T-helper 1 cell treated with Interleukin-12 subunit alpha and Interleukin-12 subunit beta and Interleukin-4 antibody, amounts not matched to agents 30 ng/mL and 1 ng/mL, for 36 hours (primary cell): ENCODE data around the gene CCDC88C. TPM values are rescaled to one million over a fixed set of nuclear protein-coding genes. Genes with fewer than 3 reads are reported as not detected.
"Not testable (repeated sequence)": the region's sequence is repeated elsewhere in the genome, so short reads cannot be mapped to it uniquely, and the experiment has no call there.

Source experiments
- intact Hi-C: fragments of 100-400 bp; cut with micrococcal nuclease; formaldehyde crosslinking; loops from one replicate; pipeline ENCODE4 v1.15.1; 2024
- total RNA-seq: library from RNA; stranded (reverse); gene quantifications from 2 replicates; pipeline ENCODE4 v1.2.3, GENCODE V29; 2022

CCDC88C gene
- total RNA-seq, 1 donor from 2014 or later, result 196 TPM

- intact Hi-C loops, result loop anchor here (1.0 to 10.0 kb wide), 10 partner anchors 89 to 1463 kb away; partner anchors contain the start of genes CALM1, DGLUCY, EFCAB11 and TDP1
Measured at GRCh38 chr14:91417983-91418386, 365 bp upstream of the CCDC88C start.

GRCh38 chr14:91416744-91417119 lies 888 bp downstream of the CCDC88C start:
- intact Hi-C loops, result loop anchor here (1.0 to 10.0 kb wide), 17 partner anchors 11 to 1462 kb away; partner anchors contain the start of genes CALM1, DGLUCY, EFCAB11 and RPS6KA5

GRCh38 chr14:91415794-91416743 lies 1.6 kb downstream of the CCDC88C start:
- intact Hi-C loops, result loop anchor here (1.0 to 10.0 kb wide), 17 partner anchors 11 to 1461 kb away; partner anchors contain the start of genes CALM1, DGLUCY, EFCAB11 and RPS6KA5

GRCh38 chr14:91414475-91414833 lies 3.2 kb downstream of the CCDC88C start:
- intact Hi-C loops, result loop anchor here (10.0 kb wide), 1 partner anchor 1460 kb away; the partner anchor contains the start of genes EFCAB11 and TDP1

- intact Hi-C loops, result loop anchor here (10.0 kb wide), 1 partner anchor 1459 kb away; the partner anchor contains the start of genes EFCAB11 and TDP1
Measured at GRCh38 chr14:91413547-91414474, 3.8 kb downstream of the CCDC88C start.

DNA sequence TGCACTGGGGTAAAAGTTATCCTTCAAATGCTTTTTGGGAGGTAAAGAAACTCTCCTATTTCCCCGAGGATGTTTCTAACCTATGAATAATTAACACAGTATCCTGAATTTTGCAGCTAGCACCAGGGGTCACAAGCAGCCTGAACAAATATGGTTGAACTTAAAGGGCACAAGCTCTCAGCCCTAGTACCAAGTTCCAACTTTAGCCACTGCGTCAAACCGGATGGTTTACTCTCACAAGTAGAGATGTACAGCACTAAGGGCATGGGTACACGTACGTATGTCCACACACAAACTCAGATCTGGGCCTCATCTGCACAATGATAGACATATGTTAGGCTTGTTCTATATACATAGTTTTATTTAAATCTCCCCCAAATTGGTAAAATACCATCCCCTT lies 4.7 kb downstream of the CCDC88C start:
- intact Hi-C loops, result loop anchor here (10.0 kb wide), 1 partner anchor 1458 kb away; the partner anchor contains the start of genes EFCAB11 and TDP1

DNA sequence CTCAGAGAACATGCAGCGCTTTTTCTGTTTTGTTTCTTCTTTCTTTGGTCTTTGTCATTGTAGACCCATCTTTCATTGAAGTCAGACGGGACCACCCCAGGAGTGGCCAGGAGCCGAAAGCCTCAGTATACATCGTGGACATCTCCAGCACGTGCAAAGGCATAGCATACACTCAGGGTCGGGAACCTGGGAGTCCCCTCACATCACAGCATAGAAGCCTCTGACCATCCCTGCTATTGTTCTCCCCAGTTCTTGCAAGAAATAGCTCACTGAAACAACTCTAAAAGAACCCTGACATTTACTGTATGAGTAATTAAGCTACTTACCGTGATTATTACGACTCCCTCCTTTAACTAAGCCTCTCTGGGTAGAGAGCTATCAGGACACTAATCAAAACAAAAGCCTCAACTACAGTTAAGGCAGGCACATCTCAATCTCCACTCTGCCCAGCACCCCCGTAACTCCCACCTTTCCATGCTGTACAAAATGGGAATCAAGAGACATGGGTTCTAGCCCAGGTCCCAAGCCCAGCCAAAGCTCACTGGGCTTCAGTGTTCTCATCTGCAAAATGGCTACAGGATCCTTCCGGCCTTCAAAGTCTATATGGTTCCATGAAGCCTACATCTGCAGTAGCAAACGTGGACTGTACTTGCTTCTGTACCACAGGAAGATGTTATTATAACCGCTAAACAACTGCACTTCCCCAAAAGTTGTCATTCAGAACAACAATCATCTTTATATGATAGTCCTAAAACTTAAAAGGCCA lies 6.7 kb downstream of the CCDC88C start:
- intact Hi-C loops, result loop anchor here (1.0 to 10.0 kb wide), 2 partner anchors 11 to 1456 kb away; partner anchors contain the start of genes EFCAB11 and TDP1

- intact Hi-C loops, result loop anchor here (1.0 to 10.0 kb wide), 2 partner anchors 10 to 1455 kb away; partner anchors contain the start of genes EFCAB11 and TDP1
Measured at GRCh38 chr14:91409928-91410718, 7.5 kb downstream of the CCDC88C start.

DNA sequence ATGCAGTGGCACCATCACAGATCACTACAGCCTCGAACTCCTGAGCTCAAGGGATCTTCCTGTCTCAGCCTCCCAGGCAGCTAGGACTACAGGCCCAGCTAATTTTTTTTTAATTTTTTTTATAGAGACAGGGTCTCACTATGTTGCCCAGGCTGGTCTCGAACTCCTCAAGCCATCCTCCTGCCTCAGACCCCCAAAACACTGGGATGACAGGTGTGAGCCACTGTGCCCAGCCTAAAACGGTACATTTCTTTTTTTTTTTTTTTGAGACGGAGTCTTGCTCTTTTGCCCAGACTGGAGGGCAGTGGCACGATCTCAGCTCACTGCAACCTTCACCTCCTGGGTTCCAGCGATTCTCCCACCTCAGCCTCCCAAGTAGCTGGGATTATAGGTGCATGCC lies 8.4 kb downstream of the CCDC88C start:
- intact Hi-C loops, result not testable (repeated sequence)

- intact Hi-C loops, result no loop called here
Measured at GRCh38 chr14:91406982-91407381, 10.6 kb downstream of the CCDC88C start.

DNA sequence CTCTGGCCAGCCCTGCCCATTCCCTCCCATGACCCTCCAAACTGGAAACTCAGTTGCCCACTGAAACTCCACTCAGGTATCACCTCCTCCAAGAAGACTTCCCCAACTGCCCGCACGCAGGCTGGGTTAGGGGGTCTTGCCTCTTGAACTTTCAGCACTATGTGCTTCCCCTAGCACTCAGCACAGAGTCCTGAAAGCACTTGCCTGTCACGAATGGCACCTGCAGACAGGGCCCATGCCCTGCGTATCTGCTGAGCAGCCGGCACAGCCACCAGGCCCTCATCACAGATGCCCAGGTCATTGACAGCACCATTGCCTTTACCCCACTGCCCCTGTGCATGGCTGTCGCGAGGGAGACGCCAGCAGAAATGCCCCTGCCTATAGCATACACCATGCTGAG lies 11.2 kb downstream of the CCDC88C start:
- intact Hi-C loops, result no loop called here

DNA sequence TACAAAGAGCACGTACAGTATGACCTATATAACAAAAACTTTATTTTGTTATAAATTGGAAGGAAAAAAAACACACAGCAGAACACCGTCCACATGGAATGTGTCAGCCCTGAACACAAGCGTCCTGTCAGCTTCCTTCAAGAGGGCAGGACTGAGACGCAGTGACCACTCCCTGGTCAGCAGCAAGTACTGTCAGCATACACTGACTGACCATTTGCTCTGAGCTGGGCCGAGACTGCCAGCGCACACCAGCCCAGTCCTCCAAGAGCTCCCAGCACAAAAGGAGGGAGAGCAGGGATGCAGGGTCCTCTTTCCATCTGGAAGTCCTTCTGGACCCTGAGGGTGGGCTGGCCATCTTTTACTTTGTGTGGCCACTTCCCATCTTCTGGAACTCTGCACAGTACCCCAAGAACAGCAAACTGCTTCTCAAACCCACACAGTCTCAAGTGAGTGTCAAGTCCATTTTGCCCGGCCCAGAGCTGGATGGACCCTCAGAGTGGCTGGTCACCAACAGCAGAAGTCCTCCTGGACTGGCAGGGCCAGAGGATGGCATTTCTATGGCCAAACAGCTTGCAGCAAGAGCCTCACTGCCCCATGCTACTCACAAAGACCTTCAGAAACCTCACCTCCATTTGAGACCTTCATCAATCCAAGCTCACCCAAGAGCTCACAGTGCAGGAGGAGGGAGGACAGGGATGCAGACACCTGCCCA lies 11.7 kb downstream of the CCDC88C start:
- intact Hi-C loops, result loop anchor here (1.0 kb wide), 1 partner anchor 10 kb away; no protein-coding TSS in a partner anchor

GRCh38 chr14:91405241-91405721 lies 12.3 kb downstream of the CCDC88C start:
- intact Hi-C loops, result loop anchor here (1.0 kb wide), 1 partner anchor 11 kb away; no protein-coding TSS in a partner anchor

DNA sequence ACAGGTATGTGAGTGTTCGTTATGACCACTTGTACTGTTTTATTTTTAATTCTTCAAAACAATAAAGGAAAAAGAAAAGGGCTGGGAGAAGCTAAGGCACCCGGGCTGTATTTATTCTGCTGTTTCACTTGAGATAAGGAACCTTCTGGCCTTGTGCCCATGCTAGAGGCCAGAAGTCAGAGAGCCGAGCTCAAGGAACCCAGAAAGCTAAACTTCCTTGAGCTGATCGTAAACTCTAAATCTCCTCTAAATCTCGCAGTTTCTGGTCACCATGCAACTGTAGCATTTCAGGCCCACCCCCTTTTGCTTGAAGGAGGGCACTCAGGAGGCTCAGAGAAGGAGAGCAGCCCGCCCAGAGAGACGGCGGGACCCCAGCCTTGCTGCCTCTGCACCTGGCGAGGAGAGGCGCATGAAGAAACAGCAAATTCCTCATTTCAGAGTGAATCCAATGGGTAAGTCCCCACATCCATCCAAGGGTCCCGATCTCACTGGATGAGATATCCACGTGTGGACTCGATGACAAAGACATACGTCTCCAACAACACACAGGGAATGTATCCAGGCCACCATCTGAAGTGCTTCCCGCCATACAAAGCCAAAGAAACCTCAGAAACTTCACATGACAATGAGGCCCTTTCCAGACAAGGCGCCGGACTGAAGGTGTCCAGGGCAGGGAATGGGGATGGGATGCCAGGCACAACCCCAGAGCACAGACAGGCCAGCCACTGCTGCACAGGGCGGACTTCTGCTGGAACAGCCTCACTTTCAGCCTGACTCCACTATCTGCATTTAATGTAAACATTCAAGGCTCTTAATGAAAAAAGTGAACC lies 14.6 kb downstream of the CCDC88C start:
- intact Hi-C loops, result no loop called here

DNA sequence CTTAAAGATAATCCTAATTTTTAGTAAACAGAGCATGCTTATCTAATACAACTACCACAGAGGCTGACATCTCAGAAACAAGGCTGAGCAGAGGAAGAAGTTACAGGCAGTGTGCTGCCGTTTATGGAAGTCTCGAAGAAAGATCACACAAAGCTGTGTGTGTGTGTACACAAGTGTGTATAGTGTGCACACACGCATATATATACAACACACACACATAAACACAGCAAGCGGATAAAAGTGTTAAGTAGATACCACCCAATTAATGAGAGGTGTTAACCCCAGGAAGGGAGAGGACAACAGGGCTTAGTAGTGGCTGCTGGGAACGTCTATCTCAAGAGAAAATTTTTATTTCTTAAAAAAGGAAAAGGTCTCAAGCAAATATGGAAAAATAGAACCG lies 15.3 kb downstream of the CCDC88C start:
- intact Hi-C loops, result no loop called here

GRCh38 chr14:91401751-91402150 lies 15.9 kb downstream of the CCDC88C start:
- intact Hi-C loops, result no loop called here

DNA sequence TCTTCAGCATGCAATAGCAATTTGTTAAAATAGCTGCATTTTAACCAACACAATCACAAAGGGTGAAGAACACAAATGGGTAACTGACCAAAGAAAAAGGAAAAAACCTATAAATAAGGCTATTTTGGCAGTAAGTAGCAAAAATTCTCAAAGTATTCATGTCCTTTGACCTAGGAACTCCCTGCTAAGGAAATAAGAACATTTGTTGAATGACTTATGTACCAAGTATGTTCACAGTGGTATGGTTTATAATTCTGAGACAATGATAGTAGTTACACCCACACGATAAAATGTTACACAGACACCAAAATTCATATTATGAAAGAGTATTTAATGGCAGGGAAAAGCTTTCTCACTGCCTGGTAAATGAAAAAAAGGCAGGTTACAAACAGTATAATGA lies 16.9 kb downstream of the CCDC88C start:
- intact Hi-C loops, result loop anchor here (1.0 kb wide), 2 partner anchors 10 to 51 kb away; no protein-coding TSS in a partner anchor
